H1 (cell line): ENCODE data around the gene FHIT. TPM values are rescaled to one million over a fixed set of nuclear protein-coding genes. Genes with fewer than 3 reads are reported as not detected.

Source experiments
- ASH2L ChIP-seq: fragments of 200-600, 300-600 bp; sonication (generic); IDR thresholded peaks from one replicate; pipeline ENCODE4 v1.7.1; 2017; ENCODE audit warnings: low read length
- POU5F1 ChIP-seq: IDR thresholded peaks from 2 replicates; pipeline ENCODE4 v1.6.1; 2011; ENCODE audit warnings: low read depth, mild to moderate bottlenecking, low read length, moderate library complexity
- polyA plus RNA-seq, 7 experiments: library from polyadenylated mRNA; depleted of rRNA in 3 of 7; stranded (reverse) in 5 of 7; unstranded in 2 of 7; fragments of >200 nt in 5 of 7; fragments of 200-250 nt in 2 of 7; gene quantifications; 1 replicate in 5 of 7; 2 replicates in 1 of 7; 4 replicates in 1 of 7; pipeline versions ENCODE4 v1.2.1 to v1.2.3, GENCODE V29; 2011 to 2013; ENCODE audit warnings: missing spikeins in 2 of 7, mixed read lengths in 2 of 7
- total RNA-seq: library from RNA; stranded (reverse); fragmentation: NEBNext Ultra II Directional; extraction: Animal tissue kit (Norgen Biotek cat#: 25700); gene quantifications from 2 replicates; pipeline ENCODE4 v1.2.1, GENCODE V29; 2021

The FHIT gene
- total and polyA plus RNA-seq, 2 of the 8 experiments (the other 6 are each of a cell fraction or from before 2014, with no cell fraction given) = 1.2 to 3.2 TPM

DNA sequence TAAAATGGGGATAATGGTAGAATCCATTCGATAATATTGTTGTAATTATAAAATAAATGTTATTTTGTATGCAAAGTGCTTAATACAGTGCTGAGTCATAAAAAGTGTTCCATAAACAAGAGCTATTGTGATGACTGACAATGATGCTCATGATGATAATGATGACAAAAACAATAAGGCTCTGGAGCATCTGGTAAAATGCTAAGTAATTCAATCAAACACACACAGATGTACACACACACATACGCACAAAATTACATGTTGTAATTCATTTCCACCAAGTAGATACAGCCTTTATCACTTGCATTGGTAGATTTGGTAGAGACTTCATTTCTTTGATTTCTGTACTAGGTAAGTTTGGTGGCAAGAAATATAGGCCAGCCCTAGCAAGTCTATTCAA, 163.8 kb downstream of the FHIT start (continued):
- TF ChIP-seq POU5F1 (no peak), ASH2L (no peak)
